IPS-18a (cell line): ENCODE results near the gene RNGTT.

Experiments
- H3K27ac ChIP-seq: one replicate; pipeline ENCODE4 v1.5.1; 2013; ENCODE audit warnings: low read length
- H3K27me3 ChIP-seq: one replicate; pipeline ENCODE4 v1.6.1; 2013; ENCODE audit warnings: mild to moderate bottlenecking, low read length; ENCODE audit not compliant: control insufficient read depth, insufficient read depth
- H3K36me3 ChIP-seq: one replicate; pipeline ENCODE4 v1.6.1; 2013; ENCODE audit warnings: low read depth, low read length; ENCODE audit not compliant: control insufficient read depth
- H3K4me1 ChIP-seq: one replicate; pipeline ENCODE4 v1.6.1; 2013; ENCODE audit warnings: low read depth, low read length; ENCODE audit not compliant: control insufficient read depth
- H3K4me3 ChIP-seq: one replicate; pipeline ENCODE4 v1.5.1; 2013; ENCODE audit warnings: low read length
- H3K9ac ChIP-seq: one replicate; pipeline ENCODE4 v1.6.1; 2013; ENCODE audit warnings: mild to moderate bottlenecking, low read length, moderate library complexity
- H3K9me3 ChIP-seq: one replicate; pipeline ENCODE4 v1.6.1; 2013; ENCODE audit warnings: low read depth, low read length; ENCODE audit not compliant: control insufficient read depth

The RNGTT gene

GRCh38 chr6:88633782-88634181 lies 329.6 kb downstream of the RNGTT start:
- H3K27ac ChIP-seq = no peak overlapping the region
- H3K4me1 ChIP-seq = peaks cover 22% of the 10 kb centered on the region
- no peak overlapping the region for H3K9ac ChIP-seq
- no peak overlapping the region for H3K4me3 ChIP-seq
- no peaks in the 10 kb centered on the region for H3K27me3 ChIP-seq
- H3K36me3 ChIP-seq = no peaks in the 10 kb centered on the region
- no peaks in the 10 kb centered on the region for H3K9me3 ChIP-seq

- no peaks in the 10 kb centered on the region for H3K9me3 ChIP-seq
- H3K27ac ChIP-seq = no peak overlapping the region
- H3K36me3 ChIP-seq = no peaks in the 10 kb centered on the region
Observed at GRCh38 chr6:88631830-88632229, 331.6 kb downstream of the RNGTT start.

GRCh38 chr6:88629838-88630494 lies 333.5 kb downstream of the RNGTT start:
- H3K4me3 ChIP-seq = no peak overlapping the region
- no peak overlapping the region for H3K27ac ChIP-seq
- H3K9me3 ChIP-seq = no peaks in the 10 kb centered on the region
- no peaks in the 10 kb centered on the region for H3K36me3 ChIP-seq
- peaks cover 13% of the 10 kb centered on the region for H3K4me1 ChIP-seq
- no peak overlapping the region for H3K9ac ChIP-seq
- H3K27me3 ChIP-seq = no peaks in the 10 kb centered on the region

More at GRCh38 chr6:88631830-88632229, 331.6 kb downstream of the RNGTT start:
- H3K4me3 ChIP-seq = no peak overlapping the region
- no peaks in the 10 kb centered on the region for H3K27me3 ChIP-seq
- H3K9ac ChIP-seq = no peak overlapping the region
- H3K4me1 ChIP-seq = peaks cover 16% of the 10 kb centered on the region

- peaks cover 13% of the 10 kb centered on the region for H3K4me1 ChIP-seq
- H3K36me3 ChIP-seq = no peaks in the 10 kb centered on the region
- H3K9ac ChIP-seq = no peak overlapping the region
- H3K27ac ChIP-seq = no peak overlapping the region
- H3K9me3 ChIP-seq = no peaks in the 10 kb centered on the region
- H3K4me3 ChIP-seq = no peak overlapping the region
- no peaks in the 10 kb centered on the region for H3K27me3 ChIP-seq
Observed at GRCh38 chr6:88626460-88626859, 337.0 kb downstream of the RNGTT start.

- Histone ChIP-seq H3K27me3 (no peaks in the 10 kb centered on the region), H3K27ac (no peak overlapping the region), H3K4me1 (no peaks in the 10 kb centered on the region), H3K9ac (no peak overlapping the region), H3K4me3 (no peak overlapping the region), H3K9me3 (no peaks in the 10 kb centered on the region), H3K36me3 (no peaks in the 10 kb centered on the region)
Observed at GRCh38 chr6:88623531-88623930, 339.9 kb downstream of the RNGTT start.

GRCh38 chr6:88619951-88620350 lies 343.5 kb downstream of the RNGTT start:
- Histone ChIP-seq H3K9ac (no peak overlapping the region), H3K27me3 (no peaks in the 10 kb centered on the region), H3K4me1 (no peaks in the 10 kb centered on the region), H3K36me3 (no peaks in the 10 kb centered on the region), H3K9me3 (no peaks in the 10 kb centered on the region), H3K27ac (no peak overlapping the region), H3K4me3 (no peak overlapping the region)

GRCh38 chr6:88616380-88616779 lies 347.0 kb downstream of the RNGTT start:
- peaks cover 4% of the 10 kb centered on the region for H3K36me3 ChIP-seq
- H3K27me3 ChIP-seq = no peaks in the 10 kb centered on the region
- no peaks in the 10 kb centered on the region for H3K4me1 ChIP-seq
- no peak overlapping the region for H3K9ac ChIP-seq
- H3K4me3 ChIP-seq = no peak overlapping the region
- no peaks in the 10 kb centered on the region for H3K9me3 ChIP-seq
- H3K27ac ChIP-seq = no peak overlapping the region

GRCh38 chr6:88614316-88614877 lies 349.0 kb downstream of the RNGTT start:
- Histone ChIP-seq H3K9me3 (no peaks in the 10 kb centered on the region), H3K4me1 (no peaks in the 10 kb centered on the region), H3K4me3 (no peak overlapping the region), H3K27me3 (no peaks in the 10 kb centered on the region), H3K36me3 (peaks cover 4% of the 10 kb centered on the region), H3K9ac (no peak overlapping the region), H3K27ac (no peak overlapping the region)

GRCh38 chr6:88612631-88613030 lies 350.8 kb downstream of the RNGTT start:
- no peaks in the 10 kb centered on the region for H3K27me3 ChIP-seq
- no peaks in the 10 kb centered on the region for H3K9me3 ChIP-seq
- no peaks in the 10 kb centered on the region for H3K4me1 ChIP-seq
- no peak overlapping the region for H3K4me3 ChIP-seq
- no peak overlapping the region for H3K9ac ChIP-seq
- no peak overlapping the region for H3K27ac ChIP-seq
- H3K36me3 ChIP-seq = peaks cover 4% of the 10 kb centered on the region

- no peaks in the 10 kb centered on the region for H3K9me3 ChIP-seq
- H3K36me3 ChIP-seq = peaks cover 4% of the 10 kb centered on the region
- no peaks in the 10 kb centered on the region for H3K27me3 ChIP-seq
- no peak overlapping the region for H3K27ac ChIP-seq
- no peaks in the 10 kb centered on the region for H3K4me1 ChIP-seq
- H3K9ac ChIP-seq = no peak overlapping the region
- H3K4me3 ChIP-seq = no peak overlapping the region
Observed at GRCh38 chr6:88611721-88612120, 351.7 kb downstream of the RNGTT start.

GRCh38 chr6:88609983-88610382 lies 353.4 kb downstream of the RNGTT start:
- Histone ChIP-seq H3K4me1 (no peaks in the 10 kb centered on the region), H3K9me3 (no peaks in the 10 kb centered on the region), H3K36me3 (peaks cover 4% of the 10 kb centered on the region), H3K27ac (no peak overlapping the region), H3K27me3 (no peaks in the 10 kb centered on the region), H3K9ac (no peak overlapping the region), H3K4me3 (no peak overlapping the region)

- Histone ChIP-seq H3K27ac (no peak overlapping the region), H3K4me1 (no peaks in the 10 kb centered on the region), H3K36me3 (no peaks in the 10 kb centered on the region), H3K4me3 (no peak overlapping the region), H3K27me3 (no peaks in the 10 kb centered on the region), H3K9ac (no peak overlapping the region), H3K9me3 (no peaks in the 10 kb centered on the region)
Observed at GRCh38 chr6:88605271-88605670, 358.1 kb downstream of the RNGTT start.
